ENCODE results near the gene EIF2S1. TPM values are rescaled to one million over a fixed set of nuclear protein-coding genes. Genes with fewer than 3 reads are reported as not detected.

The EIF2S1 gene
- total and polyA plus RNA-seq, 2 of the 13 experiments (the other 11 are each of a cell fraction or from before 2014, with no cell fraction given), result 49.1 to 246 TPM

- TF ChIP-seq ZNF337 (CRISPR knock-in tag; IDR thresholded peaks at IDR 0.05; ENCODE audit: borderline replicate concordance, low read depth) (no peak), NKX3-1 (CRISPR knock-in tag; IDR thresholded peaks at IDR 0.05) (no peak), FIP1L1 (IDR thresholded peaks at IDR 0.05; ENCODE audit: borderline replicate concordance, insufficient read depth, low read depth, low read length) (no peak), ATF7 (IDR thresholded peaks at IDR 0.05) (no peak), ATF7 (CRISPR knock-in tag; IDR thresholded peaks at IDR 0.05) (no peak), ZNF326 (CRISPR knock-in tag; IDR thresholded peaks at IDR 0.05; ENCODE audit: borderline replicate concordance) (no peak), CCDC6 (CRISPR knock-in tag; IDR thresholded peaks at IDR 0.05) (no peak), ZNF580 (CRISPR knock-in tag; IDR thresholded peaks at IDR 0.05; ENCODE audit: borderline replicate concordance, low read depth) (no peak), PAXIP1 (CRISPR knock-in tag; conservative IDR thresholded peaks at IDR 0.05) (no peak), AHDC1 (CRISPR knock-in tag; IDR thresholded peaks at IDR 0.05; ENCODE audit: borderline replicate concordance) (no peak)
- no peak overlapping the region for H3K9ac ChIP-seq (ENCODE audit: insufficient read depth, low read depth, low read length)
- H3K9me3 ChIP-seq (ENCODE audit: low read length), result no peaks in the 10 kb centered on the region
- no peaks in the 10 kb centered on the region for H3K36me3 ChIP-seq (replicated peaks in 1 of 2; ENCODE audit: control insufficient read depth in 1 of 2, insufficient read depth in 2 of 2, low read length in 2 of 2)
- CTCF ChIA-PET (ENCODE audit: low intra/inter-chr PET ratio, low total read pairs), result no interaction called here
- no peaks in the 10 kb centered on the region for H3K79me2 ChIP-seq (ENCODE audit: insufficient read depth, low read length)
- H4K20me1 ChIP-seq (ENCODE audit: insufficient read depth, low read length), result no peaks in the 10 kb centered on the region
- H3K27ac ChIP-seq (ENCODE audit: extremely low read length, insufficient read depth, low read length), result no peak overlapping the region
- H3K27me3 ChIP-seq (ENCODE audit: control insufficient read depth in 1 of 2, insufficient read depth in 2 of 2, low read length in 2 of 2), result no peaks in the 10 kb centered on the region; a peak in 2 of 5 replicates
- no TSS peak for BruUV-seq (replicated peaks)
- no peak overlapping the region for H2AFZ ChIP-seq (ENCODE audit: low read length)
- ATAC-seq (no peak), FAIRE-seq (no peak), DNase-seq (ENCODE audit: low spot score) (no peak)
- no peak overlapping the region for H3K4me3 ChIP-seq (replicated peaks in 1 of 3; ENCODE audit: insufficient read depth in 1 of 3, low read depth in 2 of 3, low read length in 3 of 3)
- intact Hi-C loops (cut with micrococcal nuclease; ENCODE audit: unreplicated experiment), result no loop called here
- in situ Hi-C loops (cut with HindIII; ENCODE audit: extremely low pct_ligation_motif_present, low pct_unique_long_range_greater_than_20kb), result no loop called here
- H3K4me1 ChIP-seq (ENCODE audit: insufficient read depth, low read length), result peaks cover 41% of the 10 kb centered on the region
- 69% methylated on average over 5 of the region's 5 CpGs for WGBS (ENCODE audit: low lambda C conversion rate)
- no peak overlapping the region; the same call in 1 of the 2 replicates for H3K4me2 ChIP-seq (ENCODE audit: low read depth, low read length)
- POLR2A ChIA-PET, result no interaction called here
Observed at GRCh38 chr14:67395876-67396189, 35.7 kb downstream of the EIF2S1 start.
